Measurements from ENCODE around the gene SERPINB1.

DNA sequence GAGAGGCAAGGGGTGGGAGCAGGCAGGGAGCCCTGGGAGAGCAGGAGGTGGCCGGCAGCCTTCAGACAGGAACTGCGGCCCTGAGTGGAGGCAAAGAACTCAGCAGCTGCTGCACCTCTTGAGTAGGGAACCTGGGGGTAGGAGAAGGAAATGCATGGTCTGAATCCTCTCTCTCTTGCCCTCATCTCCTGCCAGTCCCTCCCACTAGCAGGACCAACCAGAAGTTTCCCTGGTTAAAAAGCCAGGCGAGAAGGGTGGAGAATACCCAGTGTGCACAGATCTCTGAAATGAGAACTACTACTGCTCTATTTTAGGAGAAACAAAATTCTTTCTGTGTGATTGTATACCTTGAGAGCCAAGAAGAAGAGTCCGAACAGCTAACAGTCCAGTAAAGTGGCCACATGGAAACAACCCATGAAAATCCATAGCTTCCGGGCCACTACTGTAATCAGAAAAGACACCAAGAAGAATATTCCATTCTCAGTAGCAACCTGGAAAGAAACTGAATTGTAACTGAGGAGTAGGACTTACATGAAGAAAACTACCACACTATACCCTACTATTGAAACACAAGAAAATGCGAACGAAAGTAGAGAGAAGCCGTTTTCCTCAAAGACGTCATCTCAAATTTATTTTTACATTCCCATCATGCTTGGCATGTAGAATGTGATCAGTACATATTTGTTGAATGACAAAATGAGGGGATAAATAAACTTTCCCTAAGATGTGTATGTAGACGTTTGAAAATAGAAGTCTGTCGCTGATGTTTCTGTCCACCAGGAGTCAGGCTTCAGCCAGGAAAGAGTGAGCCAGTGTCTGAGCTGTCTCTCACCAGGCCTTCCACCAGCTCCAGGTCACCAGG, 50.8 kb downstream of the SERPINB1 start:
- TF ChIP-seq, protein P1, sequence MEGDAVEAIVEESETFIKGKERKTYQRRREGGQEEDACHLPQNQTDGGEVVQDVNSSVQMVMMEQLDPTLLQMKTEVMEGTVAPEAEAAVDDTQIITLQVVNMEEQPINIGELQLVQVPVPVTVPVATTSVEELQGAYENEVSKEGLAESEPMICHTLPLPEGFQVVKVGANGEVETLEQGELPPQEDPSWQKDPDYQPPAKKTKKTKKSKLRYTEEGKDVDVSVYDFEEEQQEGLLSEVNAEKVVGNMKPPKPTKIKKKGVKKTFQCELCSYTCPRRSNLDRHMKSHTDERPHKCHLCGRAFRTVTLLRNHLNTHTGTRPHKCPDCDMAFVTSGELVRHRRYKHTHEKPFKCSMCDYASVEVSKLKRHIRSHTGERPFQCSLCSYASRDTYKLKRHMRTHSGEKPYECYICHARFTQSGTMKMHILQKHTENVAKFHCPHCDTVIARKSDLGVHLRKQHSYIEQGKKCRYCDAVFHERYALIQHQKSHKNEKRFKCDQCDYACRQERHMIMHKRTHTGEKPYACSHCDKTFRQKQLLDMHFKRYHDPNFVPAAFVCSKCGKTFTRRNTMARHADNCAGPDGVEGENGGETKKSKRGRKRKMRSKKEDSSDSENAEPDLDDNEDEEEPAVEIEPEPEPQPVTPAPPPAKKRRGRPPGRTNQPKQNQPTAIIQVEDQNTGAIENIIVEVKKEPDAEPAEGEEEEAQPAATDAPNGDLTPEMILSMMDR (IDR thresholded peaks at IDR 0.05), result peak; percentile 80
- no peak for TF ChIP-seq FOXM1 (IDR thresholded peaks at IDR 0.05; ENCODE audit: low read depth)
- TF ChIP-seq, protein P2, sequence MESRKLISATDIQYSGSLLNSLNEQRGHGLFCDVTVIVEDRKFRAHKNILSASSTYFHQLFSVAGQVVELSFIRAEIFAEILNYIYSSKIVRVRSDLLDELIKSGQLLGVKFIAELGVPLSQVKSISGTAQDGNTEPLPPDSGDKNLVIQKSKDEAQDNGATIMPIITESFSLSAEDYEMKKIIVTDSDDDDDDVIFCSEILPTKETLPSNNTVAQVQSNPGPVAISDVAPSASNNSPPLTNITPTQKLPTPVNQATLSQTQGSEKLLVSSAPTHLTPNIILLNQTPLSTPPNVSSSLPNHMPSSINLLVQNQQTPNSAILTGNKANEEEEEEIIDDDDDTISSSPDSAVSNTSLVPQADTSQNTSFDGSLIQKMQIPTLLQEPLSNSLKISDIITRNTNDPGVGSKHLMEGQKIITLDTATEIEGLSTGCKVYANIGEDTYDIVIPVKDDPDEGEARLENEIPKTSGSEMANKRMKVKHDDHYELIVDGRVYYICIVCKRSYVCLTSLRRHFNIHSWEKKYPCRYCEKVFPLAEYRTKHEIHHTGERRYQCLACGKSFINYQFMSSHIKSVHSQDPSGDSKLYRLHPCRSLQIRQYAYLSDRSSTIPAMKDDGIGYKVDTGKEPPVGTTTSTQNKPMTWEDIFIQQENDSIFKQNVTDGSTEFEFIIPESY (IDR thresholded peaks at IDR 0.05; ENCODE audit: borderline replicate concordance, low read depth), result no peak
- TF ChIP-seq, protein P3, sequence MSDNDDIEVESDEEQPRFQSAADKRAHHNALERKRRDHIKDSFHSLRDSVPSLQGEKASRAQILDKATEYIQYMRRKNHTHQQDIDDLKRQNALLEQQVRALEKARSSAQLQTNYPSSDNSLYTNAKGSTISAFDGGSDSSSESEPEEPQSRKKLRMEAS (IDR thresholded peaks at IDR 0.05; ENCODE audit: low read depth), result no peak
- no peak for TF ChIP-seq POLR2AphosphoS5 (IDR thresholded peaks at IDR 0.05; ENCODE audit: low read depth, low read length)
- TF ChIP-seq EP300 (IDR thresholded peaks at IDR 0.05; ENCODE audit: borderline replicate concordance in 1 of 2, low read depth in 1 of 2, low read length in 1 of 2), result no peak
- no peak for TF ChIP-seq MXI1 (IDR thresholded peaks at IDR 0.05; ENCODE audit: low read depth, low read length)
